Measurements from ENCODE around the gene TLCD2. TPM values are rescaled to one million over a fixed set of nuclear protein-coding genes. Genes with fewer than 3 reads are reported as not detected.
A peak's percentile ranks its signal among the peaks of the same experiment; 100 is the strongest.

TLCD2 gene
- total and polyA plus RNA-seq, 7 donors: 1.1 to 2.9 (median 1.6) TPM

- TF ChIP-seq CTCF (IDR thresholded peaks at IDR 0.05): no peak
- DNase-seq: peak; percentile 76 to 84
- intact Hi-C loops (cut with DNase I): no loop called here
- H3K4me1 ChIP-seq: peaks cover 16% of the 10 kb centered on the region
- H3K36me3 ChIP-seq (ENCODE audit: insufficient read depth in 1 of 2, low read depth in 1 of 2): peaks cover 5 to 68% of the 10 kb centered on the region in 2 donors
- H3K27ac ChIP-seq: peak overlapping the region; percentile 50
- no peak overlapping the region for H3K4me3 ChIP-seq
- peak; percentile 44 to 53 (median 48) for ATAC-seq
- H3K9me3 ChIP-seq: no peaks in the 10 kb centered on the region
- H3K27me3 ChIP-seq (ENCODE audit: insufficient read depth in 3 of 3, low read length in 2 of 3): no peaks in the 10 kb centered on the region
- 61 to 66% (median 65%) methylated on average over 25 of the region's 25 CpGs for WGBS, 3 donors
These were observed 26.4 kb upstream of the TLCD2 start for GRCh38 chr17:1736348-1737281.

GRCh38 chr17:1735834-1736347, 25.7 kb upstream of the TLCD2 start:
- H3K36me3 ChIP-seq (ENCODE audit: insufficient read depth in 1 of 2, low read depth in 1 of 2): peaks cover 5 to 68% of the 10 kb centered on the region in 2 donors
- no peak for TF ChIP-seq CTCF (IDR thresholded peaks at IDR 0.05)
- H3K27me3 ChIP-seq (ENCODE audit: insufficient read depth in 3 of 3, low read length in 2 of 3): no peaks in the 10 kb centered on the region
- no peak overlapping the region for H3K4me3 ChIP-seq
- intact Hi-C loops (cut with DNase I): no loop called here
- no peak for ATAC-seq
- peaks cover 22% of the 10 kb centered on the region for H3K4me1 ChIP-seq
- peak overlapping the region; percentile 50 for H3K27ac ChIP-seq
- no peaks in the 10 kb centered on the region for H3K9me3 ChIP-seq
- 85 to 95% (median 88%) methylated on average over 14 to 17 of the region's 17 CpGs for WGBS, 3 donors
- DNase-seq: peak in 1 of 2 donors; percentile 53

DNA sequence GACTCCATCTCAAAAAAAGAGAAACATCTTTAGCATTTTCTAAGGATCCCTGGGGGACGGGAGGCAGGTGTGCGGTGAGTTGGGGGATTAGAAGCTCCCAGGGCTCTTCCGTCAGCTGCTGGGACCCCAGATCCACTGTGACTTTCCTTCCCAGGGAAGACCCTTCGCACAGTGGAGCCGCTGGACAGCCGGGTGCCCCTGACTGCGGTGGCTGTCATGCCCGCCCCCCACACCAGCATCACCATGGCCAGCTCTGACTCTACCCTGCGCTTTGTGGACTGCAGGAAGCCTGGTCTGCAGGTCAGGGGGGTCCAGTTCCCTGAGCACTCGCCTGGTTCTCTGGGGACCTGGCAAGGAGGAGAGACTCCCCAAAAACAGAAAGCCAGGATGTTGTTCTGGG, 25.2 kb upstream of the TLCD2 start:
- H3K9me3 ChIP-seq: no peaks in the 10 kb centered on the region
- WGBS, 3 donors: 91 to 97% (median 94%) methylated on average over 10 of the region's 10 CpGs
- intact Hi-C loops (cut with DNase I): no loop called here
- no peaks in the 10 kb centered on the region for H3K27me3 ChIP-seq (ENCODE audit: insufficient read depth in 3 of 3, low read length in 2 of 3)
- ATAC-seq: no peak
- H3K36me3 ChIP-seq (ENCODE audit: insufficient read depth in 1 of 2, low read depth in 1 of 2): peaks cover 5 to 68% of the 10 kb centered on the region in 2 donors
- TF ChIP-seq CTCF (IDR thresholded peaks at IDR 0.05): no peak
- peaks cover 22% of the 10 kb centered on the region for H3K4me1 ChIP-seq
- H3K27ac ChIP-seq: no peak overlapping the region
- no peak overlapping the region for H3K4me3 ChIP-seq
- DNase-seq: no peak

DNA sequence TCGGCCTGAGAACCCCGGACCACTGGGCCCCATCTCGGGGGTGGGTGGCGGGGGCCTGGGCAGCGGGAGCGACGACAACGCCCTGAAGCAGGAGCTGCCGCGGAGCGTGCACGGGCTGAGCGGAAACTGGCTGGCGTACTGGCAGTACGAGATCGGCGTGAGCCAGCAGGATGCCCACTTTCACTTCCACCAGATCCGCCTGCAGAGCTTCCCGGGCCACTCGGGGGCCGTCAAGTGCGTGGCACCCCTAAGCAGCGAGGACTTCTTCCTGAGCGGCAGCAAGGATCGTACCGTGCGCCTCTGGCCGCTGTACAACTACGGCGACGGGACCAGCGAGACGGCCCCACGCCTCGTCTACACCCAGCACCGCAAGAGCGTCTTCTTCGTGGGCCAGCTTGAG, 23.6 kb upstream of the TLCD2 start:
- intact Hi-C loops (cut with DNase I): no loop called here

More for the DNA sequence above, 23.6 kb upstream of the TLCD2 start:
- TF ChIP-seq CTCF (IDR thresholded peaks at IDR 0.05): no peak
- H3K4me1 ChIP-seq: peaks cover 25% of the 10 kb centered on the region
- H3K4me3 ChIP-seq: no peak overlapping the region
- peak in 1 of 2 donors; percentile 13 for DNase-seq
- H3K27me3 ChIP-seq (ENCODE audit: insufficient read depth in 3 of 3, low read length in 2 of 3): no peaks in the 10 kb centered on the region
- 91 to 98% (median 94%) methylated on average over 37 to 38 of the region's 38 CpGs for WGBS, 3 donors
- no peak overlapping the region for H3K27ac ChIP-seq
- no peaks in the 10 kb centered on the region for H3K9me3 ChIP-seq
- peaks cover 5 to 71% of the 10 kb centered on the region in 2 donors for H3K36me3 ChIP-seq (ENCODE audit: insufficient read depth in 1 of 2, low read depth in 1 of 2)
- no peak for ATAC-seq

Data from psoas muscle (tissue), 8 donors.